Type B pancreatic cell (in vitro differentiated cells): ENCODE data around the gene GNG7. TPM values are rescaled to one million over a fixed set of nuclear protein-coding genes. Genes with fewer than 3 reads are reported as not detected.
"Not testable (repeated sequence)": the region's sequence is repeated elsewhere in the genome, so short reads cannot be mapped to it uniquely, and the experiment has no call there.

Experiments
- DNase-seq: peaks from one replicate; pipeline ENCODE4 v3.0.0; 2021; ENCODE audit warnings: mixed read lengths; ENCODE audit not compliant: unreplicated experiment; ENCODE audit errors: extremely low spot score
- H3K27ac Mint-ChIP-seq: 2 replicates; pipeline ENCODE4 v1.8.0; 2021; ENCODE audit warnings: mild to moderate bottlenecking, mixed read lengths
- H3K27me3 Mint-ChIP-seq: 2 replicates; pipeline ENCODE4 v1.8.0; 2021; ENCODE audit warnings: mixed read lengths
- H3K36me3 Mint-ChIP-seq: 2 replicates; pipeline ENCODE4 v1.8.0; 2021; ENCODE audit warnings: mixed read lengths
- H3K4me1 Mint-ChIP-seq: one replicate; pipeline ENCODE4 v1.8.0; 2021; ENCODE audit warnings: mixed read lengths; ENCODE audit not compliant: unreplicated experiment
- H3K4me3 Mint-ChIP-seq: 2 replicates; pipeline ENCODE4 v1.8.0; 2021; ENCODE audit warnings: mild to moderate bottlenecking, mixed read lengths
- H3K9me3 Mint-ChIP-seq: 2 replicates; pipeline ENCODE4 v1.8.0; 2021; ENCODE audit warnings: mixed read lengths
- CTCF ChIP-seq: fragments of 200-600 bp; sonication (generic); conservative IDR thresholded peaks from 2 replicates; pipeline ENCODE4 v1.5.0; 2021; ENCODE audit warnings: antibody characterized with exemption, mild to moderate bottlenecking
- total RNA-seq: library from RNA; stranded (reverse); gene quantifications from 2 replicates; pipeline ENCODE4 v1.2.1, GENCODE V29; 2021; ENCODE audit warnings: low replicate concordance

The GNG7 gene
- total RNA-seq, 1 donor from 2014 or later: 12.2 TPM

- TF ChIP-seq CTCF: no peak
- no peak for DNase-seq
Measured at GRCh38 chr19:2680808-2681207, 21.7 kb downstream of the GNG7 start.

GRCh38 chr19:2679439-2679838 is 23.1 kb downstream of the GNG7 start:
- no peak overlapping the region for H3K4me3 Mint-ChIP-seq
- H3K27ac Mint-ChIP-seq: no peak overlapping the region
- DNase-seq: no peak
- peaks cover 15% of the 10 kb centered on the region for H3K27me3 Mint-ChIP-seq
- TF ChIP-seq CTCF: no peak
- peaks cover 10% of the 10 kb centered on the region for H3K4me1 Mint-ChIP-seq
- peaks cover 8% of the 10 kb centered on the region for H3K36me3 Mint-ChIP-seq
- no peaks in the 10 kb centered on the region for H3K9me3 Mint-ChIP-seq

More at GRCh38 chr19:2680808-2681207, 21.7 kb downstream of the GNG7 start:
- peaks cover 5% of the 10 kb centered on the region for H3K4me1 Mint-ChIP-seq
- H3K4me3 Mint-ChIP-seq: no peak overlapping the region
- peaks cover 4% of the 10 kb centered on the region for H3K27me3 Mint-ChIP-seq
- H3K9me3 Mint-ChIP-seq: no peaks in the 10 kb centered on the region
- H3K36me3 Mint-ChIP-seq: peaks cover 8% of the 10 kb centered on the region
- no peak overlapping the region for H3K27ac Mint-ChIP-seq

GRCh38 chr19:2678948-2679347 is 23.5 kb downstream of the GNG7 start:
- H3K36me3 Mint-ChIP-seq, DNase-seq, H3K27ac Mint-ChIP-seq, H3K9me3 Mint-ChIP-seq, H3K4me3 Mint-ChIP-seq: not testable (repeated sequence)
- H3K27me3 Mint-ChIP-seq: peaks cover 15% of the 10 kb centered on the region
- H3K4me1 Mint-ChIP-seq: peaks cover 10% of the 10 kb centered on the region

GRCh38 chr19:2678044-2678671 is 24.3 kb downstream of the GNG7 start:
- no peak overlapping the region for H3K4me3 Mint-ChIP-seq
- peaks cover 15% of the 10 kb centered on the region for H3K27me3 Mint-ChIP-seq
- no peak for TF ChIP-seq CTCF
- peaks cover 6% of the 10 kb centered on the region for H3K4me1 Mint-ChIP-seq
- no peak for DNase-seq
- no peaks in the 10 kb centered on the region for H3K9me3 Mint-ChIP-seq
- peaks cover 8% of the 10 kb centered on the region for H3K36me3 Mint-ChIP-seq
- no peak overlapping the region for H3K27ac Mint-ChIP-seq

GRCh38 chr19:2676823-2677222 is 25.7 kb downstream of the GNG7 start:
- no peak overlapping the region for H3K4me3 Mint-ChIP-seq
- peaks cover 8% of the 10 kb centered on the region for H3K36me3 Mint-ChIP-seq
- H3K9me3 Mint-ChIP-seq: no peaks in the 10 kb centered on the region
- no peak overlapping the region for H3K27ac Mint-ChIP-seq
- H3K4me1 Mint-ChIP-seq: peaks cover 6% of the 10 kb centered on the region
- TF ChIP-seq CTCF: no peak
- DNase-seq: no peak
- peaks cover 15% of the 10 kb centered on the region for H3K27me3 Mint-ChIP-seq

GRCh38 chr19:2675892-2676291 is 26.6 kb downstream of the GNG7 start:
- no peak for TF ChIP-seq CTCF
- H3K36me3 Mint-ChIP-seq: peaks cover 8% of the 10 kb centered on the region

More at GRCh38 chr19:2675892-2676291, 26.6 kb downstream of the GNG7 start:
- Mint-ChIP-seq H3K27ac (no peak overlapping the region), H3K27me3 (peaks cover 15% of the 10 kb centered on the region), H3K4me1 (peaks cover 6% of the 10 kb centered on the region), H3K9me3 (no peaks in the 10 kb centered on the region), H3K4me3 (no peak overlapping the region)
- no peak for DNase-seq
